Spleen (tissue), 11 donors: ENCODE data around the gene ANTXR2. TPM values are rescaled to one million over a fixed set of nuclear protein-coding genes. Genes with fewer than 3 reads are reported as not detected.

Source experiments
- DNase-seq: peaks from one replicate; pipeline ENCODE4 v3.0.0-alpha.2; 2020
- H3K27ac ChIP-seq, 8 donors: fragments of 200-600 bp; sonication (generic) in 7 of 8; 1 replicate in 4 of 8; 2 replicates in 4 of 8; pipeline versions ENCODE4 v1.5.0 to v1.8.0; 2016 to 2021; ENCODE audit warnings: inconsistent platforms in 4 of 8, mild to moderate bottlenecking in 4 of 8, moderate library complexity in 1 of 8
- H3K27me3 ChIP-seq, 7 donors: fragments of 200-600 bp; sonication (generic) in 6 of 7; replicated peaks in 1 of 7; 1 replicate in 4 of 7; 2 replicates in 3 of 7; pipeline versions ENCODE4 v1.5.0 to v1.8.0; 2016 to 2021; ENCODE audit warnings: inconsistent platforms in 3 of 7, mild to moderate bottlenecking in 1 of 7
- H3K36me3 ChIP-seq, 6 donors: fragments of 200-600 bp; sonication (generic) in 5 of 6; 1 replicate in 4 of 6; 2 replicates in 2 of 6; pipeline versions ENCODE4 v1.5.0 to v1.8.0; 2016 to 2021; ENCODE audit warnings: inconsistent platforms in 2 of 6
- H3K4me1 ChIP-seq, 6 donors: fragments of 200-600 bp; sonication (generic) in 5 of 6; 1 replicate in 3 of 6; 2 replicates in 3 of 6; pipeline versions ENCODE4 v1.5.0 to v1.8.0; 2016 to 2021; ENCODE audit warnings: inconsistent platforms in 3 of 6
- H3K4me3 ChIP-seq, 8 donors: fragments of 200-600 bp; sonication (generic) in 7 of 8; 1 replicate in 4 of 8; 2 replicates in 4 of 8; pipeline versions ENCODE4 v1.5.0 to v1.8.0; 2016 to 2021; ENCODE audit warnings: inconsistent platforms in 4 of 8, mild to moderate bottlenecking in 4 of 8, moderate library complexity in 2 of 8
- H3K9me3 ChIP-seq, 8 donors: fragments of 200-600 bp; sonication (generic) in 7 of 8; 1 replicate in 4 of 8; 2 replicates in 4 of 8; pipeline versions ENCODE4 v1.5.0 to v1.8.0; 2016 to 2021; ENCODE audit warnings: inconsistent platforms in 4 of 8
- POLR2A ChIP-seq, 3 donors: fragments of 450-650 bp; IDR thresholded peaks; one replicate each; pipeline ENCODE4 v1.5.1; 2017; ENCODE audit warnings: antibody characterized with exemption in 3 of 3, mild to moderate bottlenecking in 1 of 3
- POLR2AphosphoS5 ChIP-seq, 3 donors: sonication (generic); formaldehyde crosslinking; IDR thresholded peaks; one replicate each; pipeline ENCODE4 v1.5.1; 2017; ENCODE audit warnings: antibody characterized with exemption in 3 of 3
- WGBS, 5 donors: extraction: QIAGEN DNeasy Blood & Tissue Kit in 3 of 5; methylation state at CpG; one replicate each; pipeline versions ENCODE4 v1.1.5 to v1.1.7; 2013 to 2018; 5-methylcytosine and 5-hydroxymethylcytosine counted together
- intact Hi-C: fragments of 100-400 bp; cut with DNase I; formaldehyde crosslinking; loops from one replicate; pipeline ENCODE4 v1.15.0; 2023; ENCODE audit warnings: low total_unique reads
- polyA plus RNA-seq, 3 donors: library from polyadenylated mRNA; stranded (reverse); fragments of 200-250 nt; gene quantifications; one replicate each; pipeline ENCODE4 v1.2.1, GENCODE V29; 2013
- total RNA-seq, 7 donors: library from RNA; depleted of rRNA in 3 of 7; stranded (reverse); fragments of >200 nt in 3 of 7; fragmentation: NEBNext Ultra II Directional in 4 of 7; extraction: Animal tissue kit (Norgen Biotek cat#: 25700) in 4 of 7; gene quantifications; one replicate each; pipeline versions ENCODE4 v1.1.0 to v1.2.1, GENCODE V29; 2016 to 2021
- TF ChIP-seq, protein P1 (sequence below), 11 experiments: fragments of 200-600 bp in 7 of 11; fragments of 450-650 bp in 4 of 11; sonication (generic) in 4 of 11; IDR thresholded peaks in 8 of 11; conservative IDR thresholded peaks in 3 of 11; 1 replicate in 7 of 11; 2 replicates in 4 of 11; pipeline versions ENCODE4 v1.4.0 to v1.8.0; 2016 to 2021; ENCODE audit warnings: antibody characterized with exemption in 11 of 11, inconsistent platforms in 4 of 11, mild to moderate bottlenecking in 1 of 11
- donor health status: healthy with polysubstance abuse.
- donor health status: DM: no; HTN: no; CAD: no; lungs with moderate emphysema.
- donor health status: DM: no; HTN: no; CAD: no.
- donor health status: Bipolar disorder and iron deficiency.
- donor health status: healthy.
- donor health status: DM: no; HTN: no; CAD: no.
- donor health status: DM: yes; HTN: yes; CAD: no.

Gene ANTXR2
- total and polyA plus RNA-seq, 10 donors: 3.7 to 56.3 (median 37.3) TPM

DNA sequence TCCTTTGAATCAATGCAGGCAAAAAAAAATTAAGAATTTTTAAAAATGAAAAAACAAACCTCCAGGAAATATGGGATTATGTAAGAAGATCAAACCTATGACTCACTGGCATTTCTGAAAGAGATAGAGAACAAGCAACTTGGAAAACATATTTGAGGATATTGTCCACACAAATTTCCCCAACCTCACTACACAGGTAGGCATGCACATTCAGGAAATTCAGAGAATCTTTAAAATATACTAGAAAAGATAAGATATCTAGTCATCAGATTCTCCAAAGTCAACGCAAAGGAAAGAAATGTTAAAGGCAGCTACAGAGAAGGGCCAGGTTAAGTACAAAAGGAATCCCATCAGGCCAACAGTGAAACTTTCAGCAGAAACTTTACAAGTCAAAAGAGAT lies 85.6 kb downstream of the ANTXR2 start:
- TF ChIP-seq, protein P1, sequence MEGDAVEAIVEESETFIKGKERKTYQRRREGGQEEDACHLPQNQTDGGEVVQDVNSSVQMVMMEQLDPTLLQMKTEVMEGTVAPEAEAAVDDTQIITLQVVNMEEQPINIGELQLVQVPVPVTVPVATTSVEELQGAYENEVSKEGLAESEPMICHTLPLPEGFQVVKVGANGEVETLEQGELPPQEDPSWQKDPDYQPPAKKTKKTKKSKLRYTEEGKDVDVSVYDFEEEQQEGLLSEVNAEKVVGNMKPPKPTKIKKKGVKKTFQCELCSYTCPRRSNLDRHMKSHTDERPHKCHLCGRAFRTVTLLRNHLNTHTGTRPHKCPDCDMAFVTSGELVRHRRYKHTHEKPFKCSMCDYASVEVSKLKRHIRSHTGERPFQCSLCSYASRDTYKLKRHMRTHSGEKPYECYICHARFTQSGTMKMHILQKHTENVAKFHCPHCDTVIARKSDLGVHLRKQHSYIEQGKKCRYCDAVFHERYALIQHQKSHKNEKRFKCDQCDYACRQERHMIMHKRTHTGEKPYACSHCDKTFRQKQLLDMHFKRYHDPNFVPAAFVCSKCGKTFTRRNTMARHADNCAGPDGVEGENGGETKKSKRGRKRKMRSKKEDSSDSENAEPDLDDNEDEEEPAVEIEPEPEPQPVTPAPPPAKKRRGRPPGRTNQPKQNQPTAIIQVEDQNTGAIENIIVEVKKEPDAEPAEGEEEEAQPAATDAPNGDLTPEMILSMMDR (IDR thresholded peaks at IDR 0.05 in 8 of 11, conservative IDR thresholded peaks at IDR 0.05 in 3 of 11): no peak
- Histone ChIP-seq H3K27ac (no peak overlapping the region), H3K9me3 (peaks cover 0 to 7% (median 0%) of the 10 kb centered on the region in 8 donors), H3K4me1 (no peaks in the 10 kb centered on the region), H3K27me3 (no peaks in the 10 kb centered on the region), H3K4me3 (no peak overlapping the region), H3K36me3 (peaks cover 0 to 30% (median 6%) of the 10 kb centered on the region in 6 donors)
- no peak for DNase-seq
- intact Hi-C loops: no loop called here
- 95 to 100% (median 96%) methylated on average over 1 of the region's 1 CpG for WGBS, 5 donors

- Histone ChIP-seq H3K27ac (no peak overlapping the region), H3K27me3 (no peaks in the 10 kb centered on the region), H3K4me1 (no peaks in the 10 kb centered on the region), H3K4me3 (no peak overlapping the region), H3K9me3 (no peaks in the 10 kb centered on the region), H3K36me3 (peaks cover 0 to 64% (median 6%) of the 10 kb centered on the region in 6 donors)
- TF ChIP-seq, protein P1 (IDR thresholded peaks at IDR 0.05 in 8 of 11, conservative IDR thresholded peaks at IDR 0.05 in 3 of 11): no peak
- TF ChIP-seq POLR2AphosphoS5 (IDR thresholded peaks at IDR 0.05) (no peak), POLR2A (IDR thresholded peaks at IDR 0.05) (no peak)
- DNase-seq: no peak
- intact Hi-C loops: no loop called here
- 73 to 99% (median 93%) methylated on average over 4 of the region's 4 CpGs for WGBS, 5 donors
Measured at GRCh38 chr4:79983431-79983830, 89.6 kb downstream of the ANTXR2 start.

DNA sequence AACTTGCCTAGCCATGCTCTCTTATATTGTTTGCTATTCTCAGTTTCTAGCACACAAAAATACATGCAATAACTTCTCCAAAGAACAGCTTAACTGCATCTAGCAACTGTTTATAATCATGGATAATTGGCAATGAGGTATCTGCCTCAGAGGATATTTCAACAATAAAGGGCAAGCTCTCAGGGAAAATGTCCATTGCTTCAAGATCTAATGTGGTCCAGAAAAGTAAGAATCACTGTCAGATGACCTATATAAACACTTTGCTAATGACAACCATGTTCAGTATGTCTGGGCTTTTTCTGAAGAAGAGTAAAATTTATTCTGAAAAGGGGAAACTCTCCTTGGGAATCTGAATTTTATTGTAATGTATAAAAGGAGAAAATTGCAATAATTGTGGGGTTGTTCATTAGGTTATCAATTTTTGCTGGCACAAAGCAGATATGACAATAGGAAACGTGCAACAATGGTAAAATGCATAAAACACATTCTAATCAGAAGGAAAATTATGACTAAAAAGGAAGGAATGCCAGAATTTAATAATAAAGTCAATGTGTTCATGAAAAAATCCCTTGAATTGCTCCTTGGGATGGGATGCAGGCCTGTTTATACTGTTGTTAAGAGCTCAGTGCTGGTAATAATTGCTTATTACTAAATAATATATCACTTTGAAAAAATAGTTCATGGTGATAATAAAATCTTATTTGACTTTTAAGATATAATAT lies 90.3 kb downstream of the ANTXR2 start:
- intact Hi-C loops: no loop called here
- peaks cover 0 to 71% (median 10%) of the 10 kb centered on the region in 6 donors for H3K36me3 ChIP-seq
- TF ChIP-seq POLR2A (IDR thresholded peaks at IDR 0.05): no peak
- TF ChIP-seq POLR2AphosphoS5 (IDR thresholded peaks at IDR 0.05): no peak
- TF ChIP-seq, protein P1 (IDR thresholded peaks at IDR 0.05 in 8 of 11, conservative IDR thresholded peaks at IDR 0.05 in 3 of 11): no peak
- no peaks in the 10 kb centered on the region for H3K9me3 ChIP-seq
- H3K27ac ChIP-seq: no peak overlapping the region
- DNase-seq: no peak
- no peaks in the 10 kb centered on the region for H3K27me3 ChIP-seq
- no peaks in the 10 kb centered on the region for H3K4me1 ChIP-seq
- H3K4me3 ChIP-seq: no peak overlapping the region
- 82 to 98% (median 92%) methylated on average over 1 of the region's 1 CpG for WGBS, 5 donors

GRCh38 chr4:79980448-79980847 lies 92.6 kb downstream of the ANTXR2 start:
- H3K9me3 ChIP-seq: no peaks in the 10 kb centered on the region
- no peak overlapping the region for H3K4me3 ChIP-seq
- H3K4me1 ChIP-seq: no peaks in the 10 kb centered on the region
- H3K27ac ChIP-seq: no peak overlapping the region
- WGBS, 5 donors: 78 to 93% (median 88%) methylated on average over 2 of the region's 2 CpGs
- no peak for DNase-seq
- intact Hi-C loops: no loop called here
- peaks cover 6 to 94% (median 25%) of the 10 kb centered on the region in 6 donors for H3K36me3 ChIP-seq
- no peaks in the 10 kb centered on the region for H3K27me3 ChIP-seq
- TF ChIP-seq POLR2AphosphoS5 (IDR thresholded peaks at IDR 0.05): no peak
